Measurements from ENCODE around the gene KRTAP2-2.
"Not testable (repeated sequence)": the region's sequence is repeated elsewhere in the genome, so short reads cannot be mapped to it uniquely, and the experiment has no call there.

KRTAP2-2 gene

DNA sequence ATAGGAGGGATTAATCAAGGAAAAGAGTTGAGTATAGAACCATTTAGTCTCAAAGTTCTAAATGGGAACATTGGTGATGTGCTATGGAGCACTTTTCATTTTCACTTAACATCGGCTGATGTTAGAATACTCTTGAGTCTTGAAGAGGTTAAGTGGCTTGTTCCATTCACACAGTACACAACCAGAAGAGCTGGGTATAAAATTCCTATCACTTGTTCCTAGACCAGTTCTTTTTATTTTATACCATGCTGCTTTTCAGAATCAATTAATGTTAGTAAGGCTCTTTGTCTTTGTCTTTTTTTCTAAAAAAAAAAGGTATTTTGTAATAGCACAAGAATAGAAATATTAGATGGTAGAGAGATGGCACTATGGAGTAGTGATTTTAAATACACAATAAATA is 12.1 kb downstream of the KRTAP2-2 start:
- no CpG with 5 or more reads among the region's 1 CpG for WGBS (ENCODE audit: extremely low coverage, insufficient coverage, insufficient read length)

DNA sequence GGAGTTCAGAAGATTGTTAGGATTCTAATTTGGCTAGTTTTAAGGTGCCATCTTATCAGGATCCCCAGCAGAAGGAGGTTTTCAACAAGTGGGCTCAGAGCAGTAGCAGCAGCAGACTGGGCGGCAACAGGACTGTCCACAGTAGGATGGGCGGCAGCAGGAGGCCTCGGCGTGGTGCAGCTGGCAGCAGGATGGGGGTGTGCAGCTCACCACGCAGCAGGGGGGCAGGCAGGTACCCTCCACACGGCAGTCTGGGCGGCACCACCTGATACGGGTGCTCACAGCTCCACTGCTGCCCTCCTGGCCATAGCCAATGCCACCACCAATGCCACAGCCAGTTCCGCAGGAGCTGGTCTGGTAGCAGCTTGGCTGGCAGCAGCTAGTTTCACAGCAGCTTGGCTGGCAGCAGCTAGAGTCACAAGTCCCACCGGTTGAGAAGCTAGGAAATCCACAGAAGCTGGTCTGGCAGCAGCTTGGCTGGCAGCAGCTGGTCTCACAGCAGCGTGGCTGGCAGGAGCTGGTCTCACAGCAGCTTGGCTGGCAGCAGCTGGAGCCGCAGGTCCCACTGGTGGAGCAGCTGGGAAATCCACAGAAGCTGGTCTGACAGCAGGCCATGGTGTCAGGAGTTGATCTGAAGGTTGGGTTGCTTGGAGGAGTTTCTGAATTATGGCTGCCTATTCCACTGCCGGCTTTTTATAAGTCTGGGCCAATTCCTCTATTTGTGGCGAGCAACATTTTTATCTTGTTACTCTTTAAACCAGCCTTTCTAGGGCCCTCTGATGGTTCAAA is 14.1 kb downstream of the KRTAP2-2 start, which contains the start of gene KRTAP1-1:
TSS of gene KRTAP1-1 (minus strand) at position 668 of the 789 bp plus-strand sequence. CDS start at position 615, 53 bp downstream.
- not testable (repeated sequence) for H3K4ac ChIP-seq (ENCODE audit: low read depth, low read length); H3K36me3 ChIP-seq (ENCODE audit: control insufficient read depth in 1 of 2, insufficient read depth in 2 of 2, low read length in 2 of 2); H2BK12ac ChIP-seq (ENCODE audit: low read length); H4K12ac ChIP-seq (ENCODE audit: low read depth, low read length); H3K9me3 ChIP-seq (ENCODE audit: insufficient read depth, low read depth, low read length); H2BK5ac ChIP-seq (ENCODE audit: low read depth, low read length, poor library complexity); H3K23ac ChIP-seq (ENCODE audit: low read length); H3K27me3 ChIP-seq (ENCODE audit: insufficient read depth, low read length); H3K14ac ChIP-seq (ENCODE audit: low read length); H3K4me2 ChIP-seq (ENCODE audit: low read length); H3K79me1 ChIP-seq (ENCODE audit: low read length); H2BK120ac ChIP-seq (ENCODE audit: insufficient read depth, low read length, poor library complexity); H3K9ac ChIP-seq (ENCODE audit: low read length); H3K27ac ChIP-seq (ENCODE audit: low read depth, low read length); H4K91ac ChIP-seq (ENCODE audit: low read depth, low read length); DNase-seq; H3K18ac ChIP-seq (ENCODE audit: low read length); H3K79me2 ChIP-seq (ENCODE audit: control insufficient read depth, insufficient read depth, low read length, poor library complexity); H3K4me1 ChIP-seq (ENCODE audit: control insufficient read depth in 1 of 2, insufficient read depth in 2 of 2, low read length in 2 of 2); H3K4me3 ChIP-seq (ENCODE audit: low read depth, low read length); H2AFZ ChIP-seq (ENCODE audit: insufficient read depth, low read length, poor library complexity); H4K8ac ChIP-seq (ENCODE audit: low read depth, low read length); H2AK5ac ChIP-seq (ENCODE audit: low read length)
- WGBS (ENCODE audit: extremely low coverage, insufficient coverage, insufficient read length), result no CpG with 5 or more reads among the region's 14 CpGs

More for the DNA sequence above, 12.1 kb downstream of the KRTAP2-2 start:
- Histone ChIP-seq H2BK120ac (ENCODE audit: insufficient read depth, low read length, poor library complexity) (no peak overlapping the region), H2BK12ac (ENCODE audit: low read length) (no peak overlapping the region), H2BK5ac (ENCODE audit: low read depth, low read length, poor library complexity) (no peak overlapping the region), H4K8ac (ENCODE audit: low read depth, low read length) (no peak overlapping the region), H3K27ac (ENCODE audit: low read depth, low read length) (no peak overlapping the region), H3K27me3 (ENCODE audit: insufficient read depth, low read length) (no peaks in the 10 kb centered on the region), H3K9me3 (ENCODE audit: insufficient read depth, low read depth, low read length) (no peaks in the 10 kb centered on the region), H2AFZ (ENCODE audit: insufficient read depth, low read length, poor library complexity) (no peak overlapping the region), H3K18ac (ENCODE audit: low read length) (no peak overlapping the region), H3K79me2 (ENCODE audit: control insufficient read depth, insufficient read depth, low read length, poor library complexity) (no peaks in the 10 kb centered on the region), H4K12ac (ENCODE audit: low read depth, low read length) (no peak overlapping the region), H3K9ac (ENCODE audit: low read length) (no peak overlapping the region), H4K91ac (ENCODE audit: low read depth, low read length) (no peak overlapping the region), H3K23ac (ENCODE audit: low read length) (no peak overlapping the region), H3K4me3 (ENCODE audit: low read depth, low read length) (no peak overlapping the region), H3K4me1 (ENCODE audit: control insufficient read depth in 1 of 2, insufficient read depth in 2 of 2, low read length in 2 of 2) (peaks cover under 1 to 1% of the 10 kb centered on the region in 2 experiments), H3K14ac (ENCODE audit: low read length) (no peak overlapping the region), H3K4ac (ENCODE audit: low read depth, low read length) (no peak overlapping the region), H3K4me2 (ENCODE audit: low read length) (no peak overlapping the region), H3K79me1 (ENCODE audit: low read length) (peaks cover 3% of the 10 kb centered on the region), H2AK5ac (ENCODE audit: low read length) (no peak overlapping the region), H3K36me3 (ENCODE audit: control insufficient read depth in 1 of 2, insufficient read depth in 2 of 2, low read length in 2 of 2) (no peaks in the 10 kb centered on the region)
- no peak for DNase-seq

DNA sequence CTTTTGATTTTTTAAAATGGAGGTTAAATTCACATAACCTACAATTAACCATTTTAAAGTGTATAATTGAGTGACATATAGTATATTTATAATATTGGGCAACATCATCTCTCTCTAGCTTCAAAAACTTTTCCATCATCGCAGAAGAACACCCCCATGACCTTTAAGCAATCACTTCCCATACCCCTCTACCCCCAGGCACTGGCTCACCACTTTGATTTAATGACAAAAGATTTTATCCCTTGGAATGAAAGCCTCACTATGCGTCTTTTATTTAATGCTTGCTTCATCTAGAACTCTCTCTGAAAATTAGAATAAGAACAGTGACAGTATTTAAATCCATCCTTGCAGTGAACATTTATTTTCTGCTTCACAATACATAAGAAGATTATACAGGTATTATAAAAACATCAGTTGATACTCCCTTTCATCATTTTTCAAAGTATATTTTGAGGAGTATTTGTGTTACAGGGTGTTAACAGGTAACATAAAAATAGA is 17.1 kb downstream of the KRTAP2-2 start:
- Histone ChIP-seq H3K36me3 (ENCODE audit: control insufficient read depth in 1 of 2, insufficient read depth in 2 of 2, low read length in 2 of 2) (no peaks in the 10 kb centered on the region), H3K18ac (ENCODE audit: low read length) (no peak overlapping the region), H2BK12ac (ENCODE audit: low read length) (no peak overlapping the region), H2BK5ac (ENCODE audit: low read depth, low read length, poor library complexity) (no peak overlapping the region), H3K27ac (ENCODE audit: low read depth, low read length) (no peak overlapping the region), H3K79me2 (ENCODE audit: control insufficient read depth, insufficient read depth, low read length, poor library complexity) (no peaks in the 10 kb centered on the region), H4K91ac (ENCODE audit: low read depth, low read length) (no peak overlapping the region), H3K4me1 (ENCODE audit: control insufficient read depth in 1 of 2, insufficient read depth in 2 of 2, low read length in 2 of 2) (no peaks in the 10 kb centered on the region), H4K12ac (ENCODE audit: low read depth, low read length) (no peak overlapping the region), H4K8ac (ENCODE audit: low read depth, low read length) (no peak overlapping the region), H2AFZ (ENCODE audit: insufficient read depth, low read length, poor library complexity) (no peak overlapping the region), H3K4me3 (ENCODE audit: low read depth, low read length) (no peak overlapping the region), H2BK120ac (ENCODE audit: insufficient read depth, low read length, poor library complexity) (no peak overlapping the region), H3K9me3 (ENCODE audit: insufficient read depth, low read depth, low read length) (no peaks in the 10 kb centered on the region), H3K9ac (ENCODE audit: low read length) (no peak overlapping the region), H2AK5ac (ENCODE audit: low read length) (no peak overlapping the region), H3K23ac (ENCODE audit: low read length) (no peak overlapping the region), H3K27me3 (ENCODE audit: insufficient read depth, low read length) (no peaks in the 10 kb centered on the region), H3K4ac (ENCODE audit: low read depth, low read length) (no peak overlapping the region), H3K14ac (ENCODE audit: low read length) (no peak overlapping the region), H3K79me1 (ENCODE audit: low read length) (no peaks in the 10 kb centered on the region), H3K4me2 (ENCODE audit: low read length) (no peak overlapping the region)
- WGBS (ENCODE audit: extremely low coverage, insufficient coverage, insufficient read length), result no CpG with 5 or more reads among the region's 2 CpGs
- no peak for DNase-seq

DNA sequence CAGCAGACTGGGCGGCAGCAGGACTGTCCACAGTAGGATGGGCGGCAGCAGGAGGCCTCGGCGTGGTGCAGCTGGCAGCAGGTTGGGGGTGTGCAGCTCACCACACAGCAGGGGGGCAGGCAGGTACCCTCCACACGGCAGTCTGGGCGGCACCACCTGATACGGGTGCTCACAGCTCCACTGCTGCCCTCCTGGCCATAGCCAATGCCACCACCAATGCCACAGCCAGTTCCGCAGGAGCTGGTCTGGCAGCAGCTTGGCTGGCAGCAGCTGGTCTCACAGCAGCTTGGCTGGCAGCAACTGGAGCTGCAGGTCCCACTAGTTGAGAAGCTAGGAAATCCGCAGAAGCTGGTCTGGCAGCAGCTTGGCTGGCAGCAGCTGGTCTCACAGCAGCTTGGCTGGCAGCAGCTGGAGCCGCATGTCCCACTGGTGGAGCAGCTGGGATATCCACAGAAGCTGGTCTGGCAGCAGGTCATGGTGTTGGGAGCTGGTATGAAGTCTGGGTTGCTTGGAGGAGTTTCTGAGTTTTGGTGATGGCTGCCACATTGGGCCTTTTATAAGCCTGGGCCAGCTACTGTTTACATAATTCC is 20.6 kb downstream of the KRTAP2-2 start, which contains the start of gene KRTAP1-3:
TSS of gene KRTAP1-3 (minus strand) at position 529 of the 590 bp plus-strand sequence. CDS start at position 476, 53 bp downstream.
- H3K9ac ChIP-seq (ENCODE audit: low read length); H3K4ac ChIP-seq (ENCODE audit: low read depth, low read length); H3K14ac ChIP-seq (ENCODE audit: low read length); H3K4me1 ChIP-seq (ENCODE audit: control insufficient read depth in 1 of 2, insufficient read depth in 2 of 2, low read length in 2 of 2); H3K4me3 ChIP-seq (ENCODE audit: low read depth, low read length); H3K79me1 ChIP-seq (ENCODE audit: low read length); H3K9me3 ChIP-seq (ENCODE audit: insufficient read depth, low read depth, low read length); DNase-seq; H4K8ac ChIP-seq (ENCODE audit: low read depth, low read length); H3K36me3 ChIP-seq (ENCODE audit: control insufficient read depth in 1 of 2, insufficient read depth in 2 of 2, low read length in 2 of 2); H3K27me3 ChIP-seq (ENCODE audit: insufficient read depth, low read length); H2AFZ ChIP-seq (ENCODE audit: insufficient read depth, low read length, poor library complexity); H3K18ac ChIP-seq (ENCODE audit: low read length); H3K79me2 ChIP-seq (ENCODE audit: control insufficient read depth, insufficient read depth, low read length, poor library complexity); H2BK12ac ChIP-seq (ENCODE audit: low read length); H2AK5ac ChIP-seq (ENCODE audit: low read length); H3K27ac ChIP-seq (ENCODE audit: low read depth, low read length); H2BK120ac ChIP-seq (ENCODE audit: insufficient read depth, low read length, poor library complexity); H3K4me2 ChIP-seq (ENCODE audit: low read length); H2BK5ac ChIP-seq (ENCODE audit: low read depth, low read length, poor library complexity); H4K91ac ChIP-seq (ENCODE audit: low read depth, low read length); H4K12ac ChIP-seq (ENCODE audit: low read depth, low read length); H3K23ac ChIP-seq (ENCODE audit: low read length): not testable (repeated sequence)
- WGBS (ENCODE audit: extremely low coverage, insufficient coverage, insufficient read length), result no CpG with 5 or more reads among the region's 10 CpGs
